Measurements from ENCODE around the gene RPS25. TPM values are rescaled to one million over a fixed set of nuclear protein-coding genes. Genes with fewer than 3 reads are reported as not detected.
"Not testable (repeated sequence)": the region's sequence is repeated elsewhere in the genome, so short reads cannot be mapped to it uniquely, and the experiment has no call there.

The RPS25 gene
- total RNA-seq, 2 experiments from 2014 or later = 1,901 to 1,911 TPM

DNA sequence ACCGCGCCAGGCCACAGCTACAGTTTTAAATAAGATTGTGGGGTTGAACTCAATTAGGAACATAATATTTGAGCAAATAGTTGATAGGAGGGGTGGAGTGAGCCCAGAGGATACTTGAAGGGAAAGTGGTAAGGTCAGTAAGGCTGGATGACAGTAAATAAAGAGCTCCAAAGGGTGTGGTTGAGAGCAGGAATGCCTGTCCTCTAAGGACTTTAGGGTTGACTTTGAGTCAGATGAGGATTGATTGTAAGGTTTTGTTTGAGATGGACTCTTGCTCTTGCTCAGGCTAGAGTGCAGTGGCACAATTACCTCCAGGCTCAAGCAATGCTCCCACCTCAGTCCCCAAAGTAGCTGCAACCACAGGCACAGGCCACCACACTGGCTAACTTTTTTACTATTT is 44.2 kb downstream of the RPS25 start:
- CTCF ChIA-PET = interaction anchor here (1.2 kb wide), 1 partner anchor 17 kb away, joined by 3 read pairs; no protein-coding TSS in a partner anchor
- Mint-ChIP-seq H3K27ac (no peak overlapping the region), H3K36me3 (ENCODE audit: low read depth) (no peaks in the 10 kb centered on the region), H3K27me3 (peaks cover 13% of the 10 kb centered on the region), H3K4me3 (no peak overlapping the region), H3K4me1 (ENCODE audit: low read depth) (no peaks in the 10 kb centered on the region), H3K9me3 (no peaks in the 10 kb centered on the region)
- no peak for ATAC-seq
- POLR2A ChIA-PET = interaction anchor here (0.8 kb wide), 1 partner anchor 40 kb away, joined by 3 read pairs; no protein-coding TSS in a partner anchor
- DNase-seq = no peak
- intact Hi-C loops (cut with micrococcal nuclease) = no loop called here
- TF ChIP-seq, protein P1, sequence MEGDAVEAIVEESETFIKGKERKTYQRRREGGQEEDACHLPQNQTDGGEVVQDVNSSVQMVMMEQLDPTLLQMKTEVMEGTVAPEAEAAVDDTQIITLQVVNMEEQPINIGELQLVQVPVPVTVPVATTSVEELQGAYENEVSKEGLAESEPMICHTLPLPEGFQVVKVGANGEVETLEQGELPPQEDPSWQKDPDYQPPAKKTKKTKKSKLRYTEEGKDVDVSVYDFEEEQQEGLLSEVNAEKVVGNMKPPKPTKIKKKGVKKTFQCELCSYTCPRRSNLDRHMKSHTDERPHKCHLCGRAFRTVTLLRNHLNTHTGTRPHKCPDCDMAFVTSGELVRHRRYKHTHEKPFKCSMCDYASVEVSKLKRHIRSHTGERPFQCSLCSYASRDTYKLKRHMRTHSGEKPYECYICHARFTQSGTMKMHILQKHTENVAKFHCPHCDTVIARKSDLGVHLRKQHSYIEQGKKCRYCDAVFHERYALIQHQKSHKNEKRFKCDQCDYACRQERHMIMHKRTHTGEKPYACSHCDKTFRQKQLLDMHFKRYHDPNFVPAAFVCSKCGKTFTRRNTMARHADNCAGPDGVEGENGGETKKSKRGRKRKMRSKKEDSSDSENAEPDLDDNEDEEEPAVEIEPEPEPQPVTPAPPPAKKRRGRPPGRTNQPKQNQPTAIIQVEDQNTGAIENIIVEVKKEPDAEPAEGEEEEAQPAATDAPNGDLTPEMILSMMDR (IDR thresholded peaks at IDR 0.05) = no peak

DNA sequence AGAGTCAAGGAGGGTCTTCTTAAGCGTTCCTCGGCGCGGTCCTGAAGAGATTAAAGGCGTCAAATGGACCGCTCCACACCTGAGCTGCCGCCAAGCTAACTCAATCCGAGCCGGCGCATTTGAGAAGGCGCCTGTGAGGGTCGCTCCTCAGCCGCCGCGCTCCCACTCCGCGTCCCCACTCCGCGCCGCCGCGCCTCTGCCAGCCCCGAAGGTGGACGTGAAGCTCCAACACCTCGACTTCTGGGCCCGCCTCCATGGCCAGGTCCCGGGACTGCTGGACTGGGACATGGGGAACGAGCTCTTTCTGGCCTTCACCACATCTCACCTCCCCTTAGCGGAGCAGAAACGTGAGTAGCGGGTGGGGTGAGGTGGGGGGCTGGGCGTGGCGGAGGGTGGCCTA is 46.5 kb downstream of the RPS25 start, which contains the start of gene FOXR1:
TSS of gene FOXR1 (plus strand) at position 116 of the 400 bp plus-strand sequence. CDS start at position 287, 171 bp downstream.
- Mint-ChIP-seq H3K9me3 (no peaks in the 10 kb centered on the region), H3K27me3 (peaks cover 12% of the 10 kb centered on the region), H3K36me3 (ENCODE audit: low read depth) (no peaks in the 10 kb centered on the region), H3K27ac (no peak within 1 kb of the TSS), H3K4me1 (ENCODE audit: low read depth) (no peaks in the 10 kb centered on the region), H3K4me3 (no peak within 1 kb of the TSS)
- ChIA-PET CTCF (no interaction called here), POLR2A (interaction anchor here (0.9 kb wide), 1 partner anchor 11 kb away, joined by 3 read pairs; no protein-coding TSS in a partner anchor)
- DNase-seq (no peak), ATAC-seq (no peak)
- TF ChIP-seq, protein P1 (IDR thresholded peaks at IDR 0.05) = no peak
- intact Hi-C loops (cut with micrococcal nuclease) = no loop called here

DNA sequence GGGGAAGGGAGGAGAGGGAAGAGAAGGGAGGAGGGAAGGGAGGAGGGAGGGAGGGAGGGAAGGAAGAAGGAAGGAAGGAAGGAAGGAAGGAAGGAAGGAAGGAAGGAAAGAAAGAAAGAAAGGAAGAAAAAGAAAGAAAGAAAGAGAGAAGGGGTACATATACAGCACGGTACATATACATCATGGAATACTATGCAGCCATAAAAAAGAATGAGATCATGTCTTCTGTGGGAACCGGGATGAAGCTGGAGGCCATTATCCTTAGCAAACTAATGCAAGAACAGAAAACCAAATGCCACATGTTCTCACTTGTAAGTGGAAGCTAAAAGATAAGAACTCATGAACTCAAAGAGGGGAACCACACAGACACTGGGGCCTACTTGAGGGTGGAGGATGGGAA is 48.6 kb downstream of the RPS25 start:
- H3K36me3 Mint-ChIP-seq (ENCODE audit: low read depth); ATAC-seq; H3K4me1 Mint-ChIP-seq (ENCODE audit: low read depth); intact Hi-C loops (cut with micrococcal nuclease); H3K4me3 Mint-ChIP-seq; H3K27me3 Mint-ChIP-seq; H3K9me3 Mint-ChIP-seq; POLR2A ChIA-PET; H3K27ac Mint-ChIP-seq; DNase-seq: not testable (repeated sequence)
- CTCF ChIA-PET = interaction anchor here (1.5 kb wide), 1 partner anchor 369 kb away, joined by 4 read pairs; no protein-coding TSS in a partner anchor

Small RNAs within 50 kb of the gene (microRNA-seq; reads per million reads assigned to microRNA genes)
- not detected for gene MIR3656 (ENCODE audit: borderline microRNAs expressed, borderline replicate concordance)

Other genes starting within 250 kb of the RPS25 start
- gene DDX6, start 227.2 kb downstream of the RPS25 start, total RNA-seq = 100 to 1,000 TPM; 155 to 158 TPM
- under 1 TPM; 0.60 to 0.92 TPM for gene CXCR5, start 134.5 kb downstream of the RPS25 start, total RNA-seq
- gene BCL9L, start 92.4 kb downstream of the RPS25 start, total RNA-seq = 10 to 100 TPM; 35.9 to 38.8 TPM
- gene UPK2, start 62.0 kb downstream of the RPS25 start, total RNA-seq = 1 to 10 TPM; 1.5 to 2.2 TPM
- not detected for gene FOXR1, start 46.6 kb downstream of the RPS25 start, total RNA-seq
- gene CENATAC, start 20.2 kb downstream of the RPS25 start, total RNA-seq = 10 to 100 TPM; 22.0 to 24.1 TPM
- 10 to 100 TPM; 69.5 to 71.4 TPM for gene TRAPPC4, start 423 bp upstream of the RPS25 start, total RNA-seq
- gene SLC37A4, start 12.5 kb upstream of the RPS25 start, total RNA-seq = 10 to 100 TPM; 32.4 to 35.2 TPM
- 100 to 1,000 TPM in 1 of 2 experiments, 10 to 100 TPM in 1; 92.4 to 101 TPM for gene HYOU1, start 38.9 kb upstream of the RPS25 start, total RNA-seq
- gene VPS11, start 49.5 kb upstream of the RPS25 start, total RNA-seq = 10 to 100 TPM; 17.1 to 17.2 TPM
- gene HMBS, start 66.5 kb upstream of the RPS25 start, total RNA-seq = 10 to 100 TPM; 33.6 to 36.1 TPM
- 10 to 100 TPM; 51.1 to 52.2 TPM for gene DPAGT1, start 83.5 kb upstream of the RPS25 start, total RNA-seq
- 10 to 100 TPM; 14.2 to 17.7 TPM for gene C2CD2L, start 89.0 kb upstream of the RPS25 start, total RNA-seq
- 10 to 100 TPM; 23.9 to 26.5 TPM for gene HINFP, start 103.2 kb upstream of the RPS25 start, total RNA-seq
- gene ABCG4, start 130.7 kb upstream of the RPS25 start, total RNA-seq = not detected
- gene NLRX1, start 150.4 kb upstream of the RPS25 start, total RNA-seq = 10 to 100 TPM; 20.1 to 21.3 TPM
- under 1 TPM; 0.29 to 0.32 TPM for gene NHERF4, start 167.1 kb upstream of the RPS25 start, total RNA-seq
- gene CBL, start 188.0 kb upstream of the RPS25 start, total RNA-seq = 10 to 100 TPM; 27.0 to 27.5 TPM

All from activated CD8-positive, alpha-beta T cell treated with anti-CD3 and anti-CD28 coated beads for 36 hours (primary cell).